Erythroblast (primary cell): ENCODE measurements around the gene FRMD3.

ENCODE experiments used
- GATA1 ChIP-seq: IDR thresholded peaks from 2 replicates; pipeline ENCODE4 v1.6.1; 2011; ENCODE audit warnings: low read depth, mild to moderate bottlenecking, control low read depth, low read length, moderate library complexity
- POLR2A ChIP-seq: IDR thresholded peaks from 2 replicates; pipeline ENCODE4 v1.6.1; 2011; ENCODE audit warnings: mild to moderate bottlenecking, low read length

- no peak for TF ChIP-seq POLR2A
- TF ChIP-seq GATA1: no peak
Observed at GRCh38 chr9:83198371-83198770, 339.8 kb downstream of the FRMD3 start.
